M059J (cell line): ENCODE measurements around the gene EFNB1. TPM values are rescaled to one million over a fixed set of nuclear protein-coding genes. Genes with fewer than 3 reads are reported as not detected.
A peak's percentile ranks its signal among the peaks of the same experiment; 100 is the strongest.

ENCODE experiments used
- DNase-seq: peaks from one replicate; pipeline ENCODE4 v3.0.0-alpha.2; 2012; ENCODE audit warnings: low read depth
- total RNA-seq: library from RNA; depleted of rRNA; stranded (reverse); fragments of >200 nt; shearing (Covaris generic); gene quantifications from 2 replicates; pipeline ENCODE4 v1.2.3, GENCODE V29; 2014

Gene EFNB1
- total RNA-seq, 1 experiment from 2014 or later: 15.3 TPM

DNA sequence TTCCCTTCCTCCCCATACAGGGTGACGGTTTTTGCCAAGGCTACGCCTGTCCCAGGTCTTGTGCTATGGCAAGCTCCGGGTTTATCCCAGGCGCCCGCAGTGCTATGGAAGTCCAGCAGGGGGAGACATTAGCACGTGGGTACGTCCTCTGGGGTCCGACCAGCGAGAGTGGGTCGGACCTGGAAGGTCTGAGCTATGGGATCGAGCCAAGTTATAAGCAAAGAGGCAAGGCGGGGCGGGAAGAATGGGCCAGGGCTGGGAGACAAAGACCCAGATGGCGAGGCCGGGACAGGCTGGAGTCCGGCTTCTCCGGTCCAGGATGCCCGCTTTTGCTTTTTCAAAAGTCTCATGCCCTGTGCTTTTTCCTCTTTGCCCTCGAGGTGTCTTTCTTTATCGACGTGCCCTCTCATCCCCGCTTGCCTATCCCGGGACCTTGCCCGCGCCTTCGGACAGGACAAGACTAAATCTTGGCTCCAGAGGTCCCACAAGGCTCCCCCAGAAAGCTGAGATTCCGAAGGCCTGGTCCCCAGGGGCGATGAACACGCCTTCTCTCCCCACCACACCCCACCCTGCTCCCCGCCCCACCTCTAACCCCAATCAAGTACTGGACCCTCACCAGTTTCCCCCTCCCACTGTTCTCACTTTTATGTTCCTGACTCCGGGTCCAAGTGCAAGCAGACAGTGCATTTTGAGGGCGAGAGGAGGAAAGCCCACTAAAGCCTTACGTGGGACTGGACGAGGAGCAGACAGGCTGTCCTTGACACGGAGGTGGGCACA is 785 bp upstream of the EFNB1 start:
- peak; percentile 80 for DNase-seq

DNA sequence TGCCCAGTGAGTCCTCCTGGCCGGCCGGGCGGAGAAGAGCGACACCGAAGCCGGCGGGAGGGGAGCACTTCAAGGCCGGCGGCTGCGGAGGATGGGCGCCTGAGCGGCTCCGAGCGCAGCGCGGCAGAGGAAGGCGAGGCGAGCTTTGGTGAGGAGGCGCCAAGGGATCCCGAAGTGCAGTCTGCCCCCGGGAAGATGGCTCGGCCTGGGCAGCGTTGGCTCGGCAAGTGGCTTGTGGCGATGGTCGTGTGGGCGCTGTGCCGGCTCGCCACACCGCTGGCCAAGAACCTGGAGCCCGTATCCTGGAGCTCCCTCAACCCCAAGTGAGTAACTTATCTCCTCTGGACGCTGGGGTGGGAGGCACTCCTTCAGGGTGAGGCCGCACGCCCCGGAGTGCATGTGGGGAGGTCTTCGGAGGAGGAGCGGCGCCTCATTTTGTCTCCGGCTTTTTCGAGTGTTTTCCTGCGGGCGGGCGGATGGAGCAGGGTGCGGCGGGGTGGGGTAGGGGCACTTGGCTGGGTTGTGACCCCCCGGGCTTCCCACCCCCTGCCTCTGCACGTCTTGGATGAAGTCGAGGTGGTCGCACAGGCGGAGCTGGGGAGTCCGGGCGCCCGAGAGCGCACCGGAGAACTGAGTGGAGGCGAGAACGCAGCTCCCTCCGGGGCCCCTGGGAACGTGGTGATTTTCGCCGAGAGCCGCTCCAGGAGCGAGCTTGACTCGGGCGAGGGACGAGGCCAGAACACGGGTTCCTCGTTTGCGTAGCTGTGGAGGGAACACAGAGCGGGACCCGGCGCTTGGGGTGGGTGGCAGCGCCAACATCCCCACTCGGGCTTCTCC is 979 bp downstream of the EFNB1 start:
- DNase-seq: peak; percentile 52

DNA sequence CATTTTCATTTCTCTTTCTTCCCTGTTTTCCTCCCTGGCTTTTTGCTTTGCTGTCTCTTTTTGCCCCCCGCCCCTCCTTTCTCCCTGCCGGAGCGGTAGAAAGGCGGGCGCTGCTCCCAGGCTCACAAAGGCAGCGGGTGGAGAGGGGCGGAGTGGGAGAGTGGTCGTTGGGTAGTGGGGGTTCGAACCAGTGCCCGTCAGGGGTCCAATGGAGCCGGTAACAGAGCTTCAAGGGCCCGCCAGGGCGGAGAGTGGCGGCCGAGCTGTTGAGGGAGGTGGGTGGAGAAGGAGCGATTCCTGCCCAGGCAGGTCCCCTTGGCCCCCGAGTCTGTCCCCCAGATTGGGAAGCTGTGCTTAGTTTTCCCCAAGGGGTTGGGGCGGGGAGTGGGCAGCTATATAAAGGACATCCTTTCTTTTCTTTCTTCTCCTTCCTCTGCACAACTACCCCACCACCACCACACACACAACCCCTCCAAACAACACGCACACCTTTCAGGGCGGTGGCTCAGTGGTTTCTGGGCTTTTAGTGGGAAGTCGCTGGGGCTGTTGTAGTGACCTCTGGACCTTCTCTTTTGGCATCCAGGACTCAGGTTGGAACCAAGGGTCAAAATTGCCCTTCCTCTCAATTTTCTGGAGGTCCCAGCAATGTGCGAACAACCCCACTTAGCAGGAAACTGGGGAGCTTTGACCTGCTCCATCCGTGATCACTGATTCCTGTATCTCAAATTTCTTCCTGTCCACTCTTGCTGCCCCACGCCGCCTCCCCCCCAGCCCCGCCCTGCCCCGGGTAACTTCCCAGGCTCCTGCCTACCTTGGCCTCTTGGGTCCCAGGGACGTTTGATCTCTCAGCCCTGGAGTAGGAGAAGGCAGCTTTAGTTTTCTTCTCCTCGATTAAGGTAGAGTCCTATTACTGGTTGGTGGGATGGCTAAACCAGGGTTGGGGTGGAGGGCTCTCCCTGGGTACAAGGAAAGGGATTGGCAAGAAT is 1.9 kb downstream of the EFNB1 start:
- no peak for DNase-seq

DNA sequence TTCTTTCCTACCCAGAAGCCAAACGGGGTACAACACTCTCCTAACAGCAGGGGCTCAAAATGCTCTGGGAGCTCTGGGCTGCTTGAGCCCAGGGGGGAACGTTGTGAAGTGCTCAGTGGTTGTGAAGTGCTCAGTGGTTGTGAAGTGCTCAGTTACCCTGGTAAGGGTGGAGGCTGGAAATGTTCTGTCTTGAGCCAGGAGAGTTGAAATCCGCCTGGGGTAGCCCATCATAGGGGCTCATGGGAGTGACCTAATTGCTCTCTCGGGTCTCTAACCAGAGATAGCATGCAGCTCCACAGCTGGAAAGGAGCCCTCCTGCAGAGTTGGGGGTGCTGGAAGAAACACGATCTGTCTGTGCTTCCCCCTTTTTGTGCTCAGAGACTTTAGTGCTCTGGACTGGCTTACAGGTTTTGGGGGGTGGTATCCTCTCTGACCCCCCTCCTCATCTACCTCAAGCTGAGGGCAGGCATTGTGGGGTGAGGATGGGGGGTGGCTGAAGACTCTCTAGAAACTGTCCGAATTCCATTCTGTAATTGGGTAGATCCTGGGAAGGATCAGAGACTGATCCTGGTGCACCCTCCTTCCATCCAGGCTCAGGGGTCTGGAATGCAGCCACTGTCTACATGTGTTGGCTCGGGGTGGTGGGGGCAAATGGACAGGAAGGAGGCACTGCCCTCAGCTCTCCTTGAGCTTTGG is 2.7 kb downstream of the EFNB1 start:
- no peak for DNase-seq

DNA sequence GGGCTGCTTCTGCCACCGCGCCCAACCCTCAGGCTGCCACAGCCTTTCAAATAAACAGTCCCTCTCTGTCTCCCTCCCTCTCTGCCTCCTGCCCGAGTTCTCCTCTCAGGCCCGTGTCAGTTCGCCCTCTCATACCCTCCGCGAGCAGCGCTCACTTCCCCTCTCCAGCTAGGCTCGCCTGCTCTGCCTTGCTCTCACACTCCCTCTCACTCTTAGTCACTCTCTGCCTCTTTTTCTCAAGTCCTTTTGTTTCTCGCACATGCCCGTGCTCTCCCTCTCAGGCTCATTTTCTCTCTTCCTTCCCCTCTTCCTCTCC is 3.2 kb downstream of the EFNB1 start:
- peak; percentile 76 for DNase-seq

DNA sequence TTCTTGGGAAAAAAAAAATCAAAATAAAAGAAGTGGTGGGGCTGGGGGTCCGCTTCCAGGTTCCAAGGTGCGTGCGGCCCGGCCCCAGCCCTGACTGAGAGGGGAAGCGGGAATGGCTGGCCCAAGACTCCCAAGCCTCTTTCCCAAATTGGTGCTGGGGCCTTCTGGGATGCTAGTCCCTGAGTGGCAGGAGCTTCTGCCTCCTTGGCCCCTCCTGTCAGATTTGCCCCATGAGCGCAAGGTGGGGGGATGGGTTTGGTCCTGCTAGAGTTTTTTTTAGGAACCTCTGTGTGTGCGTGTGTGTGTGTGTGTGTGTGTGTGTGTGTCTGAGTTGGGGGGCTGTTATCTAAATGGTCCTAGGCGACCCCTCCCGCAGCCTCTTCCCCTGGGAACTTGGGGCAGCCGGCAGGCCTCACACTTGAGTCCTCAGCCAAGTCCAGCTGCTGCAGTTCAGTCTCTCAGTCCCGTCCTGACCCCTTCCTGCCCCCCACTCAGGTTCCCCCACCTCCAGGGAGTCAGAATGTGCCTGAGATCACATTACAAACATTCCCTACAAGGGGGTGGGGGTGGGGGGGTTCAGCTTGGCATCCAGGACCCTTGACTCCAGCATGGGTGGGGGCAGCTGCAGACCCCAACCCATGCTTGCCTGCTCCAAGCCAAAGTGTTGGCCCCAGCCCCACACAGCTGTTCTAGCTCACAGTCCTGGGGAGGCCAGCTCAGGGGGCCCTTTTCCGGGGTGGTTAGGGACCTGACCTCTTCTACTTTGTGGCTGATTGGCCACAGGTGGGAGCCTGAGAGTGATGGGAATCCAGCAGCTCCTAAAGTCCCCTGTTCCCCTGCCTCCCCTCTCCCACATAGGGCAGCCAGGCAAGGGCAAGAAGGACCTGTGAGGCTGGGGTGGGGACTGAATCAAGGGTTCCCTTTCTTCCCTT is 4.0 kb downstream of the EFNB1 start:
- DNase-seq: no peak

DNA sequence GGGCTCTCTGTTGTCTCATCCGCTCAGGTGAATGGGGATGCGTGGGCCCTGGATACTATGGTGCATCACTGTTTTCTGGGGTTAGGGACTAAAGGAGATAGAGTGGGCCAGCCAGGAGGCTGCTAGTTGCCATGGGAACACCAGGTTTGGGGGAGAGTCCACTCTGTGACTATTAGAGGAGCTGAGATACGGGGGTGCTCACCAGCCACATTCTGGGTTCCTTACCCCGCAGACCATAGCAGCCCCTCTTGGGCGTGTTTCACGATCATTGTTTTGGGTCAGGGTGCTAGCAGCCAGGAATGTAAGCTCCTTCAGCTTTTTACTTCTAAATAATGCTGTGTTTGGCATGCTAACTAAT is 4.6 kb downstream of the EFNB1 start:
- DNase-seq: no peak

DNA sequence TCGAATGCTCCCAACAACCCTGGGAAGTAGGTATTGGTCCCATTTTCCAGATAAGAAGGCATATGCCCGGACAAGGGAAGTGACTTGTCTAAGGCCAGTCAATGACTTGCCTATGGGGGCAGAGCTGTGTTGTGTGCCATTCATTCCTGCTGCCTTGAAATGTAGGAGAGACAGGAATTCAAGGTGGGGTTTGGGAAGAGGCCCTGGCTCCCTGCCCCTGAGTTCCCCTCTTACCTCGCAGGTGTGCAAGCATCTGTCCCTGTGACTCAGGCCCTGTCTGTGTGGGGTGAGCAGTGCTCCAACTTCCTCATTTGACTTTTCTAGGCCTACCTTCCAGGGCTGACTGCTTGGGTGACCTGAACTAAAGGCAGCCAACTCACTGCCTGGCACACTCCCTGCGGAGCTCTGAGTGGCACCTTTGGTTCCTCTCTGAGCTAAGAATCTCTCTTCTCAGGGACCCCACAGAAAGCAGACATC is 5.1 kb downstream of the EFNB1 start:
- no peak for DNase-seq

DNA sequence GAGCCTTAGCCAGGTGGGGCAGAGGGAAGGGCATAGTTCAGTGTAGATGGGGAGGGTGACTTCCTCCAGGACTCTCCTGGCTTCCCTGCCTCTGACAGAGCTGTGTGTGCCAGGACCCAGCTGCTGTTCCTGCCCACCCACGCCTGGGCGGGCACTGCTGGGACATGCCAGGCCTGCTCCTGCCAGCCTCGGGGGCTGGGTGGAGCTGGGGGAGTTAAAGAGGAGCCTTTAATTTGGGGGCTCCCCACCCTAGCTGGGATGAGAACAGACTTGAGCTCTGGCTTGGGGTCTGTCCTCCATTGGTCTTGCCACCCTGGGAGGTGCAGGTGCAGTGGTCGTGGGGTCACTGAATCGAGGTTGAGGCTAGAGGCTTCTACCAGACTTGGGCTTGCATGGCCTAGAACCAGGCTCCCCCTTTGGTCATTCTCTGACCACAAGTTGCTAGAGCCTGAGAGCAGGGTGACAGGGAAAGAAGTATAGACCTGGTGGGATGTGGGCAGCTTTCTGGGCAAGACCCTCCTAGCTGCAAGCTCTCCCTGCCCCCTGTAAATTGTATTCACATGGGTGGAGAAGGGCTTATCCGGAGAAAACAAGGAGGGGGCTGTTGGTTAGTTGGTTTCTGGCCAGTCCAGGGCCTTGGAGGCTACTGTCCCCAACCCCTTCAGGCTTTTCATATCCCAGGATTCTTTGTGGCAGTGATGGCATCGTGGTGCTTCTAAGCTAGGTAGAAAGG is 5.7 kb downstream of the EFNB1 start:
- DNase-seq: no peak

DNA sequence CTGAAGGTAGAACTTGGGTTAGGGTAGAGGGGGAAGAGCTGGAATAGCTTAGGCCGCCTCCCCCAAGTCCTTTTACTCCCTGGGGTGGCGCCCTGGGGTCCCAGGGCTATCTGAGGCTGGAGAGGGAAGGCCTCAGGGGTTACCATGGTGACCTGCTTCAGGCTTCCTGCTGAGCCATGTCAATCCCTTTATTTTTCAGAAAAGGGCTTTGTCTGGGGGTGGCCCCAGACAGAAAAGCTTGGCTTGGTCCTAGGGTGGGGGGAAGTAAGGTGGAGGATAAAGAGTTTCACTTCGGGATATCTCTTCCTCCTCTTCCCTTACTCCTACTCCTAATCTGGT is 6.3 kb downstream of the EFNB1 start:
- DNase-seq: no peak

DNA sequence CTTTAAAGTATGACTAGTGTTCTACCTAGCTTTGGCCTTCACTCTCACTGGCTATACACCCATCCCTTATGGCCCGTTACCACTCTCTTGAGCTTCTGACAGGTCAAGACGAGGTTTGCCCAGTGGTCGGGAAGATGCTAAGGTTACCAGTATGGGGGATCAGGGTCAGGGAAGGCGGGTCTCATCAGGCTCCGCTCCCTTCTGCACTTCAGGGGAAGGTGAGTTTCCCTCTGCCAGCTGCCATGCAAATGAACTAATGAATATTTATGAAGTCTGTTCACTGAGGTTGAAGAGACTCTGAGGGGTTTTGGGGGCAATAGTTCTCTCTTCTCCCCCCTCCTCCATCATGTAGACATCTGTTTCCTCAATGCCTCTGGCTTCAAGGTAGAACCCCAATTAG is 6.6 kb downstream of the EFNB1 start:
- no peak for DNase-seq

DNA sequence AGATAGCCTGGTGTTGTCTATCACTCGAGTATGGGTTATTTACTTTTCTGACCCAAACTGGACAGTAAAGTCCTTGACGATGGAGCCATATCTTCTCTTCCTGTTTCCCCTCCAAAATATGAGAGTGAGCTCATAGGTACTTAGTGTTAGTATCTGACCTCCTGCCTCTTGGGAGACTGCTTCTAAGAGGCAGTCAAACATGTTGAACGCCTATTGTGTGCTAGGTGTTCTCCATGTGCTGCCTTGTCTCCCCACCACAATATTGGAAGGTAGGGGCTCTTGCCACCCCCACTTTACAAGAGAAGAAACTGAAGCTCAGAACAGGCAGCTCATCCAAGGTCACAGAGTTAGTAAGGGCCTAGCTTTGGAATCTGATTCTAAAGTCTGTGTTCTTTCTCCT is 8.3 kb downstream of the EFNB1 start:
- no peak for DNase-seq

DNA sequence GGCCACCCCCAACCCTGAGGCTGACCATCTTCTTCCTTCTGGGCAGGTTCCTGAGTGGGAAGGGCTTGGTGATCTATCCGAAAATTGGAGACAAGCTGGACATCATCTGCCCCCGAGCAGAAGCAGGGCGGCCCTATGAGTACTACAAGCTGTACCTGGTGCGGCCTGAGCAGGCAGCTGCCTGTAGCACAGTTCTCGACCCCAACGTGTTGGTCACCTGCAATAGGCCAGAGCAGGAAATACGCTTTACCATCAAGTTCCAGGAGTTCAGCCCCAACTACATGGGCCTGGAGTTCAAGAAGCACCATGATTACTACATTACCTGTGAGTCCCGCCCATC is 9.7 kb downstream of the EFNB1 start:
- DNase-seq: no peak

DNA sequence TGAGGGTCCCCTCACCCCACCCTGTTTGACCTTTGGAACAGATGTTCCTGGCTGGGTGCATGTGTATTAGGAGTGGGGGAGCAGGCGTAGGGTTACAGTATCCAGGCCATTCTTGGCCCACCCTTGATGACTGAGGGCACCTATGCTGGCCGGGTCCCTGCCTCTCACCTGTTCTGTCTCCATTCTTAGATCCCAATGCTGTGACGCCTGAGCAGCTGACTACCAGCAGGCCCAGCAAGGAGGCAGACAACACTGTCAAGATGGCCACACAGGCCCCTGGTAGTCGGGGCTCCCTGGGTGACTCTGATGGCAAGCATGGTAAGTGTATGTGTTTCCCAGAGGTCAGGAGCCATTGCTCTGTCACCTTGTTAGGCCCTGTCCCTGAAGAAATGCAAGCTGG is 10.9 kb downstream of the EFNB1 start:
- no peak for DNase-seq

DNA sequence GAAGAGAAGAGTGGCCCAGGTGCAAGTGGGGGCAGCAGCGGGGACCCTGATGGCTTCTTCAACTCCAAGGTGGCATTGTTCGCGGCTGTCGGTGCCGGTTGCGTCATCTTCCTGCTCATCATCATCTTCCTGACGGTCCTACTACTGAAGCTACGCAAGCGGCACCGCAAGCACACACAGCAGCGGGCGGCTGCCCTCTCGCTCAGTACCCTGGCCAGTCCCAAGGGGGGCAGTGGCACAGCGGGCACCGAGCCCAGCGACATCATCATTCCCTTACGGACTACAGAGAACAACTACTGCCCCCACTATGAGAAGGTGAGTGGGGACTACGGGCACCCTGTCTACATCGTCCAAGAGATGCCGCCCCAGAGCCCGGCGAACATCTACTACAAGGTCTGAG is 11.4 kb downstream of the EFNB1 start:
- no peak for DNase-seq

DNA sequence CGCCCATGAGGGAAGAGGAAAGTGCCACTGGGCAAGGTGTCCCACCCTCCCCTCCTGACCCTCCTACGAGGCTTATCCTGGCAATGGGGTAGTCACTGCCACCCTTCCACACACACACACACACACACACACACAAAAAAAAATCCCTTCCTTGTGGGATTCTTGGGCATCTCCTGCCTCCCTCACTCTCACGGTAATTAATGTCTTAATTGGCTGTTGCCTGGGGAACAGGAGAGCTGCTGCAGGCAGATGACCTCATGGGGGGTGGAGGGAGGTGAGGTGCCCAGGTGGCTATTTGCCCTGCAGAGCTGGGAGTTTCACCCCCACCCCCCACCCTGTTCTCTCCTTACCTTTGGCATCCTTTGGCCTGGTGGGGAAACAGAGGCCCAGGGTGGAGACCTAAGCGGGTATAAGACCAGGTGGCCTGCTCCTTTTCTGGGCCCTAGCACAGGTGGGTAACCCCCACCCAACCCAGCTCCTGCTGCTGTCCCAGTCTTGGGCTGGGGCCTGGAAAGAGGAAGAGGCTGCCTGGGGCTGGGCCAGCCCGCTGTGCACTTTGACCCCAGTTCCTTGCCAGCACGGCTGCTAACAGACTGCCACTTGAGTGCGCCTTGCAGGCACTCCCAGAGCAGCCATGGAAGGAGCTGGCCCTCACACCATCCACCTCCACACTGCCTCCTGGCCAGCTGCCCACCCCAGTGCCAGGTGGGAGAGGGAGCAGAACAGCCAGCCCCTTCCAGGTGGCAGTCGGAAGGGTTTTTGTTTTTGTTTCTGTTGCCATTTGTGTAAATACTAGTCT is 12.6 kb downstream of the EFNB1 start:
- peak; percentile 19 for DNase-seq

DNA sequence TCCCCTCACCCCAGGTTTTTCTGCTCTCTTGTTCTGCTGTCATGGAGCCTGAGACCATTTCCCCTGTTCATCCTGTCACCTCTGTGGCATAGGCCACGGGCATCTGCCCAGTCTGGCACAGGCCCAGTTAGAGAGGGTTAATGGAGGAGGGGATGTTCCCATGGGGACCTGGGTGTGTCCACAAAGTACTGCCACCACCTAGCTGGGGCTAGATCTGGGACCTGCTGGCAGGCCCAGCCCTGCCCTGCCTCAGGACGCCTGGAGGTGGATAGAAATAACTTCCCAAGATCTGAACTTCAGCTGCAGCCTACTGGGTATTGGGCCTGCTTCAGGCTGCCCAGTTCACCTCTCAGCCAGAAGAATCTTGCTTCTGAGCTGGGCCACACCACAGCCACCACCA is 13.5 kb downstream of the EFNB1 start:
- no peak for DNase-seq

DNA sequence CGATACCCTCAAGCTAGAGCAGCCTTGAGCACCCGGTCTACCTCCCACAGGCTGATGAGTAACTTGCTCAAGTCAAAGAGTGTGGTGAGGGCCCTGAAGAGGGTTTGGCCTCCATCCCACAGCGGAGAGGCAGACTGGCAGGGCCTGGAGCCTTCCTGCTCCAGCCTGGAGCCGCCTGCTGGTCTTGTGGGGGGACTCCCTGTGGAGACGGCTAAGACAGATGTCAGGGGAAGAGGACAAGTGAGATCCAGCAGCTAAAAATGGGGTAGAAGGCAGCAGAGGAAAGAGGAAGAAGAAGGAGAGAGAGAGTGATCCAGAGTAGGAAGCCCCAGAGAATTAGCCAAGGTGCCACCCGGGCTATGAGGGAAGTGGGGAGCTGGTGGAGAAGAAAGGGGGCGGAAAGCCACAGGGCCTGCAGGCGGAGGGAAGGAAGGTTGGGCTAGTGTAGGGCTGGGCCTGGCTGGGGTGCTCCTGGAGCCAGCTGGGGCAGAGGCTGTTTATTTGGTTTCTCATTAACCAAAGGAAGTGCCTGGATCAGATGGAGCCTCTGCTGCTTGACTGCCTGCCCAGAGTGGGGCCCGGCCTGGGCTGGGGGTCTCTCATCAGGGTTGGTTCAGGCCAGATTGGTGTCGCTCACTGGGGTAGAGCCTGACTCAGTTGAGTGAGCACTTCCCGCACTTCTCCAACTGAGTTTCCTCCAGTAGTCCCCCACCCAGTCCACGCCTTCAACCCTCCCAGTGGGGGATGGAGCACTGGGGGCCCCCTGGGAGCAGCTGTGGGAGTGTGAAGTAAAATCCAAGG is 14.2 kb downstream of the EFNB1 start:
- peak; percentile 43 for DNase-seq
